HG02588 (cell line): ENCODE results near the gene ITGB6.
A peak's percentile ranks its signal among the peaks of the same experiment; 100 is the strongest.

Experiments used
- ATAC-seq: cut with Tn5 transposase; IDR thresholded peaks from one replicate; pipeline ENCODE4 v1.9.1; 2021; ENCODE audit warnings: mild to moderate bottlenecking, moderate library complexity; ENCODE audit not compliant: unreplicated experiment

Gene ITGB6, protein sequence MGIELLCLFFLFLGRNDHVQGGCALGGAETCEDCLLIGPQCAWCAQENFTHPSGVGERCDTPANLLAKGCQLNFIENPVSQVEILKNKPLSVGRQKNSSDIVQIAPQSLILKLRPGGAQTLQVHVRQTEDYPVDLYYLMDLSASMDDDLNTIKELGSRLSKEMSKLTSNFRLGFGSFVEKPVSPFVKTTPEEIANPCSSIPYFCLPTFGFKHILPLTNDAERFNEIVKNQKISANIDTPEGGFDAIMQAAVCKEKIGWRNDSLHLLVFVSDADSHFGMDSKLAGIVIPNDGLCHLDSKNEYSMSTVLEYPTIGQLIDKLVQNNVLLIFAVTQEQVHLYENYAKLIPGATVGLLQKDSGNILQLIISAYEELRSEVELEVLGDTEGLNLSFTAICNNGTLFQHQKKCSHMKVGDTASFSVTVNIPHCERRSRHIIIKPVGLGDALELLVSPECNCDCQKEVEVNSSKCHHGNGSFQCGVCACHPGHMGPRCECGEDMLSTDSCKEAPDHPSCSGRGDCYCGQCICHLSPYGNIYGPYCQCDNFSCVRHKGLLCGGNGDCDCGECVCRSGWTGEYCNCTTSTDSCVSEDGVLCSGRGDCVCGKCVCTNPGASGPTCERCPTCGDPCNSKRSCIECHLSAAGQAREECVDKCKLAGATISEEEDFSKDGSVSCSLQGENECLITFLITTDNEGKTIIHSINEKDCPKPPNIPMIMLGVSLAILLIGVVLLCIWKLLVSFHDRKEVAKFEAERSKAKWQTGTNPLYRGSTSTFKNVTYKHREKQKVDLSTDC

GRCh38 chr2:160199683-160200389, at the start of gene ITGB6:
Gene ITGB6 (minus strand): TSS chr2:160200272. CDS start chr2:160200063, 209 bp downstream.
- ATAC-seq: no peak

DNA sequence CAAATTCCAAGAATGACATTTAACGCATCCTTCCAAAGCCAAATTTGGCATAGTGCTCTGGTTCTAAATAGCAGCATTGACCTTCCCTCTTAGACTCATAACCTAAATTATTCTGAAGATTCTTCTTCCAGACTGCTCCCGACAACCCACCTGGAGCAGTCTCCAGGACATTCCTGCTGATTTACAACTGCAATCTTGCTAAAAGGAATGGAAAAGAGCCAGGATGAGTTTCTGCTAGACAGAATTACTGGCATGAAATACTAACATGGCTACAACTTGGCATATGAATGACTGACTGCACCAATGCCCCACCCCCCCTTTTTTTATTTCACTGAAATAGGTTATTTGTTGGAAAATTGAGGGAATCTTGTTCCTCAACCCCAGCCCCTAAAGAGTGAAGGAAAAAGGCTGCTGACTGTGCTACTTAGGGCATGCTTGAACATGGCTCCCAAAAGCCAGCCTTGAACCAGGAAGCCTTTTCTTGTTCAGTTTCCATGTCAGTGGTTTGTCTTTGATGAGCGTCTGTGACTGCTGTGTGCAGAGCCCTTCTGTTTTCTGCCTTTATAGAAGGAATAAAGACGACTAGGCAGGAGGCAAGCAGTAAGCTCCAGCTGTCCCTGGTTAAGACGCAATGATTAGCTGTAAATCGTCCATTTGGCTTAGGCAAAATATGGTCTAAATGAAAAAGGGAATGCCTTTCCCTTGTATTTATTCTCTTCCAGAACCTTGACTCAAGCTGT, 47.4 kb upstream of the ITGB6 start:
- ATAC-seq: no peak

DNA sequence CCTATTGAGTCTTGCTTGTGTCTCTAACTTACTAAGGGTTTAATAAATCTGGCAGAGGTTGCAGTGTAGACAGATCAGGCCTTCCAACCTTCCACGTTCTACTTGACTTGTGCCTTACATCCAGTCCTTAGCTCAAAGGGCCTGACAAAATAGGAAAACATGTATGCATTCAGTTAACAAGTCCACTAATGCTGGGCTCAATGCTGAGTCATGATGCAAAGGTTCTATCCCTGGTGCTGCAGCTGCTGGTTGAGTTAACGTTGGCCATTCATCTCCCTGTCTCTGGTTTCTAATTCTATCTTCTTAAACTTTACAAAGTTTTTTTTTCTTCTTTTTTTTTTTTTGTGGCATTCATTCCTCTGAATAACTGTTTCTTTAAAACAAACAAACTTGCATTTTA, 46.3 kb upstream of the ITGB6 start:
- ATAC-seq: no peak

DNA sequence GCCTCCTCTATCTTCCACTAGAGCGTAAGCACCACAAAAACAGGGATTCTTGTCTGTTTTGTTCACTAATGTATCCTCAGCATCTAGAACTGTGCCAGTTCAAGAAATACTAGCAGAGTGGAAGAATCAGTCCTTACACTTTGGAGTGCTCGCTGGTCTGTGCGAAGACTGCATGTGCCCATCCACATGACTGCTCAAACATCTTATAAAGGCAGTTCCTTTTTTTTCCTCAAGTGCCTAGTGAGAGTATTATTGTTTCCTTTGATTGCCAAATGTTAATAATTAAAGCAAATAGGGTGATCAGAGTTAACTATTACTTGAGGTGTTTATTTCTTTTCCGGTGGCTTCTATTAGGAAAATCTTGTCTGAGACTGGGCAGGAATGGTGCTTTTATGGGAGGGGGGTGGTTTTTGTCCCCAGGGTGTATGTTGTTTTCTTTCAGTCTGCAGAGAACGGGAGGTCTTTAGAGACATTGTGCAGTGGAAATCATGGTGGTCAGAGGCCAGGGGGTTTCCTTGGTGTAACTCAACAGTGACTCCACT, 45.6 kb upstream of the ITGB6 start:
- no peak for ATAC-seq

DNA sequence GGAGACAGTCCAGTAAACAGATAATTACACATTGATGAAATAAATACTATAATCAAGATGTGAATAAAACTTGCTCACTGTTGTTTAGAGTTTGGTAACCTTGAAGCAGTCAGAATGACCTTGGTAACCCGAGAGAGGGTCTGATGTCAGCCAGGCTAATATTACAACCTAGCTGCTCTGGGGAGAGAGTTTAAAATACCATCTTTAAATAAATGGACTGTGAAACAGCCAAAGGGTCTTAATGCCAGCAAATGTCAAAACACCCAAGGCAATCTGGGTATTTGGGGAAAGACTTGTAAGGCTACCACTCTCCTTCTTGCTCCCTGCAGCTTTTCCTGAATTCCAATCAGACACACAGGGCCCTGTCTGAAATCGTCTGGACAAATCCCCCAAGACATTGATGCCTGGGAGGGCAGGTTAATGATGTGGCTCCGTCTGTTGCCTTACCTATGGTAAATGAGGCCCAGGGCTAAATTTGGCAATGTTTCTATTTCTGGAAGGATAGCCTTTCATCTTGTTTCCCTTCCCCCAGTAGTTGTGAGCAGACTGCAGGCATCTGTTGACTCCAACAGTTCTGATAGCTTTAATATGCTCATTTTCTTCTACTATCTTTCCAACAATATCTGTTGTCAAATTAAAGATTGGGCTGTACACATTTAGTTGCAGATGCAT, 43.0 kb upstream of the ITGB6 start:
- no peak for ATAC-seq

GRCh38 chr2:160241251-160242137, 41.4 kb upstream of the ITGB6 start:
- ATAC-seq: no peak

GRCh38 chr2:160239436-160239835, 39.4 kb upstream of the ITGB6 start:
- no peak for ATAC-seq

DNA sequence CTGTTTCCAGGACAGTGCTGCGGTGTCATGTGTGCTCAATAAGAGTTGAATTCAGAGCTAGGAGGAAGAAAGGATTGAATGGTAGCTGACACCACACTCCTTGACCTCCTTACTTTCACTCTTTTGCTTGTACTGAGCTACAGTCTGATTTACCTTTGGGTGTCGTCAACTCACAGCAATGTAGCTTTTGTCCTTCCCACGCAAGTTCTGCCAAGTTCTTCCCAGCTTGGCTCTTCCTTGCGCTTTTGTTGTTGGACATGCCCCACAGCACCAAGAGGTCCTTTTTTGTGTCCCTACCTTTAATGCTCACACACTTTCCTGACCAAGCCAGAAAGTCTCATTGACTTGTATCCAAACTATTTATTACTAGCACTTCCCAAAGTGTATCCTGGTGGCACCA, 38.3 kb upstream of the ITGB6 start:
- no peak for ATAC-seq

- ATAC-seq: no peak
Observed at GRCh38 chr2:160232905-160233475, 32.9 kb upstream of the ITGB6 start.

- no peak for ATAC-seq
Observed at GRCh38 chr2:160229591-160229990, 29.5 kb upstream of the ITGB6 start.

GRCh38 chr2:160228141-160228917, 28.3 kb upstream of the ITGB6 start:
- no peak for ATAC-seq

DNA sequence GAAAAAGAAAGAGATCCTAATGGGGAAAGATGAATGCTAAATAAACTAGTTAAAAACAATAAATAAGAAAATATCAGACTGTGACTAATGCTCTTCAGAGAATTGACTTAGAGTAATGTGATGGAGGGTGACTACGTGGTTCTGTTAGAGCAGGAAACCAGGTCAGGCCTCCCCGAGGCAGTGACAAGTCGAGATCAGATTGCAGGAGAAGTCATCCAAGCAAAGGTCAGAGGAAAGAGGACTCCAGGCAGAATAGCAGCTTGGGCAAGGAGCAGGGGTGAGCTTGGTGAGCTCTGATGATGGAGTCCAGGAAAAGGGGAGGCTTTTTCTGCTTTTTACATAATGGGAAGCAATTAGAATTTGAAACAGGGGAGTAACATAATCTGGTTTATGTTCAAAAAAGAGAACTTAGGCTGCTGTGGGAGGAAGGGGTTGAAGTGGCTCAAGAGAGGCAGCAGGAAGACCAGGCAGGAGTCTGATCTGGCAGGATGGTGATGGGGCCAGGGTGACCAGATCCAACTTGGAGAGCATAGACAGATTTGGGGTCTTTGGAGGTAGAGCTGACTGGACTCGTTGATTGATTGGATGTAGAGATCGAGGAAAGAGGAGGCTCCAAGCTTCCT, 27.3 kb upstream of the ITGB6 start:
- ATAC-seq: no peak

DNA sequence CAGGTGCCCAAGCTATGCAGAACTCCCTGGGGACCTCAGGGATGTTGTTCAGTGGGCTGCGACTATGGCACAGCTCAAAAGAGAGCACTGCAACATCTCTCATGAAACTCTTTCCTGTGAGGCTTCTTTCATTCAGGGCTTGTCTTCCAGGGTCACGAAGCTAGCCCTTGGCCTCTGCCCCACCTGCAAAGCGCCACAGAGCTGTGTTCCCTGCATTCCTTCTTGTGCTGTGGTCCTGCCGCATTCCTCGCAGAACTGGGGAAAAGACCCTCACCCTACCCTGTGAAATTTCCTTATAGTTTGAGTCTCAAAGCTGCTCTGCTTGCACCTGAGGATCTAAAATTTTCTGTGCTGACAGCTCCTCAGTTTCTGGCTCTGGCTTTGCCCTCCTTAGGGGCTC, 26.3 kb upstream of the ITGB6 start:
- no peak for ATAC-seq

DNA sequence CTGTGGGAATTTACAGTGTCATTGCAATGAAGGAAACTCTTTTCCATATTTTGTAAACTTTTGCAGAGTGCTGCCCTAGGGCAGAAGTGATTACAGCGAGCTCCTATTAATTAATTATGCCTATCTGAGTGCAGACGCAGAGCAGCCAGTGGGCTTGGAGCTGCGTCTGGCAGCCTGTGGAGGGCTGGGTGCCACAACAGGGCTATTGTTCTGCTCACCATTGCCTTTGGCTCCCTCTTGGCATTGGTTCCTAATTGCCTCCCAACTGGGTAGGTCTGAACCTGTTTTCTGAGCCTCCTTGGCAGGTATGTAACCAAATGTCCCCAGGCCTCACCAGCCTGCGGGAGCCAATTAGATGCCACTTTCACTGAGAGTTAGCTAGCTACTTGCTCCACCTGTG, 25.6 kb upstream of the ITGB6 start:
- no peak for ATAC-seq

DNA sequence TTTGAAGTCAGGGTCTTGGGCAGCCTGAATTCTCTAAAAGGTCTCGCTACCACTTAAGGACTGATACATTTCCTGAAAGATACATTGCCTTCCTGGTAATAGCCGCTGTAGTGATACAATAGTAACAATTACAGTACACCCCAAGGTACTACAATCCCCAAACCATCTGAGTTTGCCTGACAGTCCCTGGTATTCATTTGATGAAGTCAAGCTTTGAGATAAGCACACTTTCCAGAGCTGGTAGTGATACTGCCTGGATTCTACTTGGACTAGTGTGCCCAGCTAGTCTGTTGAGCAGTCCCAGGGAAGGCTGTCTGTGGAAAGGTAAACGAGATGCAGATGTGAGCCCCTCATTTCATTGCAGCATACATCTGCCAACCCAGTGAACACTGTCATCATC, 24.4 kb upstream of the ITGB6 start:
- peak; percentile 18 for ATAC-seq

GRCh38 chr2:160224060-160224459, 24.0 kb upstream of the ITGB6 start:
- ATAC-seq: peak; percentile 94

DNA sequence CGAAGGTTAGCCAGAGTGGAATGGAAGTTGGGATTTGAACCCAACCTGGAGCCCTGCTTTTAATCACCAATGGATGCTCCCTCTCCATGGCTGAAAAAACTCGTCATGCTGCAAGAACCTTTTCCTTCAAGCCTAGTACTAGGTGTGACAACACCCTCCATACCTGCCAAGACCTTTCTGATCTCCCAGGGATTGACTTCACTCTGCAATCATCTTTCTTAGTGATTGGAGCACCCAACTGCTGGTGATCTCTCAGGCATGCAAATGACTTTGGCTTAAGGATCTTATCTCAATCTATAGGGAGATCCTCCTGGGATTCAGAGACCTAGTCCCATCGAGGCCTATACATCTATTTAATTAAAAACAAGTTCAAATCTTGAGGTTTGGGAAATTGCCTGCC, 23.5 kb upstream of the ITGB6 start:
- ATAC-seq: no peak
